Frontal cortex (tissue), 4 donors: ENCODE measurements around the gene KLHL3. TPM values are rescaled to one million over a fixed set of nuclear protein-coding genes. Genes with fewer than 3 reads are reported as not detected.

ENCODE experiments used
- DNase-seq, 2 donors: peaks; one replicate each; pipeline ENCODE4 v3.0.0; 2012; ENCODE audit warnings: low spot score in 2 of 2
- FAIRE-seq: peaks from 2 replicates; lab custom pipeline; 2012; peaks lifted over from hg19 to GRCh38; lab: Jason Lieb, UNC
- total RNA-seq: library from RNA; depleted of rRNA; stranded (reverse); fragments of >200 nt; gene quantifications from one replicate; pipeline ENCODE4 v1.2.3, GENCODE V29; 2014
- donor health status: control.
- donor health status: control.
- donor health status: control.

KLHL3 gene
- total RNA-seq, 1 donor from 2014 or later, result 13.0 TPM

GRCh38 chr5:137599457-137599856 is 136.4 kb downstream of the KLHL3 start:
- FAIRE-seq, result no peak
- DNase-seq, result no peak

- FAIRE-seq (no peak), DNase-seq (no peak)
Measured at GRCh38 chr5:137598399-137598798, 137.5 kb downstream of the KLHL3 start.

GRCh38 chr5:137596941-137597340 is 138.9 kb downstream of the KLHL3 start:
- FAIRE-seq, result no peak
- no peak for DNase-seq

GRCh38 chr5:137595396-137596079 is 140.4 kb downstream of the KLHL3 start:
- no peak for DNase-seq
- FAIRE-seq, result no peak

GRCh38 chr5:137594717-137595116 is 141.2 kb downstream of the KLHL3 start:
- DNase-seq (no peak), FAIRE-seq (no peak)

- FAIRE-seq (no peak), DNase-seq (no peak)
Measured at GRCh38 chr5:137592317-137592716, 143.6 kb downstream of the KLHL3 start.

- DNase-seq (no peak), FAIRE-seq (no peak)
Measured at GRCh38 chr5:137589185-137589584, 146.7 kb downstream of the KLHL3 start.

GRCh38 chr5:137587919-137588318 is 148.0 kb downstream of the KLHL3 start:
- DNase-seq (no peak), FAIRE-seq (no peak)

- DNase-seq (no peak), FAIRE-seq (no peak)
Measured at GRCh38 chr5:137584262-137584661, 151.6 kb downstream of the KLHL3 start.

GRCh38 chr5:137583129-137583528 is 152.8 kb downstream of the KLHL3 start:
- DNase-seq (no peak), FAIRE-seq (no peak)

GRCh38 chr5:137582218-137582617 is 153.7 kb downstream of the KLHL3 start:
- FAIRE-seq (no peak), DNase-seq (no peak)

GRCh38 chr5:137581776-137582175 is 154.1 kb downstream of the KLHL3 start:
- no peak for DNase-seq
- FAIRE-seq, result no peak

- DNase-seq (no peak), FAIRE-seq (no peak)
Measured at GRCh38 chr5:137580030-137580429, 155.9 kb downstream of the KLHL3 start.

GRCh38 chr5:137575847-137576246 is 160.0 kb downstream of the KLHL3 start:
- DNase-seq (no peak), FAIRE-seq (no peak)

GRCh38 chr5:137575211-137575610 is 160.7 kb downstream of the KLHL3 start:
- FAIRE-seq, result no peak

GRCh38 chr5:137573376-137573775 is 162.5 kb downstream of the KLHL3 start:
- no peak for DNase-seq
- FAIRE-seq, result no peak

More at GRCh38 chr5:137575211-137575610, 160.7 kb downstream of the KLHL3 start:
- DNase-seq, result no peak

GRCh38 chr5:137572042-137572695 is 163.7 kb downstream of the KLHL3 start:
- DNase-seq (no peak), FAIRE-seq (no peak)

- FAIRE-seq, result no peak
- DNase-seq, result no peak
Measured at GRCh38 chr5:137570070-137570469, 165.8 kb downstream of the KLHL3 start.
